IPS-11a (cell line): ENCODE measurements around the gene SAMD4A.
"Not testable (repeated sequence)": the region's sequence is repeated elsewhere in the genome, so short reads cannot be mapped to it uniquely, and the experiment has no call there.

Source experiments
- H3K4me3 ChIP-seq: one replicate; pipeline ENCODE4 v1.5.1; 2013; ENCODE audit warnings: low read depth, low read length, control low read depth

The SAMD4A gene

DNA sequence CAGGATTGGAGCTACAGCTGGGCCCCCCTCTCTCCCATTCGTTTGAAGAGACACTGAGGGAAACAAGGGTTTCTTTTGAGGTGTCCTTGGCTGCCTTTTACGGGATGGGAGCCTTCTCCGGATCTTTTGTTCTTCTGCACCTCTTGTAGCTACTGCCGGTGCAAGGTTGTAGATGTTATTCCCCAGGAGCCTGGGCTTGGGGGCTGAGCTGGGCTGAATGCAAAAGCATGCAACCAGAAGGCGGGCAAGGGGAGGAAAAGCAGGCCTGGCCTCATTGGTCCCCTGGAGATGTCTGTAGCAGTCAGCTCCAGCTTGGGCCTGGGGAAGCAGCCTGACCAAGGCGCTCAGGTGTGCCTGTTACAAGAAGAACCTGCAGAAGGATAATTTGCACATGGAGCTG lies 225.4 kb downstream of the SAMD4A start:
- H3K4me3 ChIP-seq = no peak overlapping the region

DNA sequence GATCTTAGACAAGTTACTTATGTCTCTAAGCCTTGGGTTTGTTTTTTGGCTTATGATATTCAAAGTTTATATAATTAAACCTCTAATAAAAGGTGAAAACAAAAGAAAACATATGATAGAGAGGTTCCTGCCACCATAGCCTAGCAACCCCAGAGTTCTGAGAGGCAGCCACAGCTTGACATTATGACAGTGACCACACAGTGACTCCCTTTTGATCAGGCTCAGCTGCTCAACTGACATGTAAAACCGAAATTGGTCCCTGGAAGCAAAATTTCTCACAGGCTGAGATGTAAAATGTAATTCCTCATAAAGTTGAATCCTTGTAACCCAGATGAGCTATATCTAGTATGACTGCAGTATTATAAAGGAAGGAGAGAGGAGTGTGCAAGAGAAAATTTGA lies 227.2 kb downstream of the SAMD4A start:
- no peak overlapping the region for H3K4me3 ChIP-seq

DNA sequence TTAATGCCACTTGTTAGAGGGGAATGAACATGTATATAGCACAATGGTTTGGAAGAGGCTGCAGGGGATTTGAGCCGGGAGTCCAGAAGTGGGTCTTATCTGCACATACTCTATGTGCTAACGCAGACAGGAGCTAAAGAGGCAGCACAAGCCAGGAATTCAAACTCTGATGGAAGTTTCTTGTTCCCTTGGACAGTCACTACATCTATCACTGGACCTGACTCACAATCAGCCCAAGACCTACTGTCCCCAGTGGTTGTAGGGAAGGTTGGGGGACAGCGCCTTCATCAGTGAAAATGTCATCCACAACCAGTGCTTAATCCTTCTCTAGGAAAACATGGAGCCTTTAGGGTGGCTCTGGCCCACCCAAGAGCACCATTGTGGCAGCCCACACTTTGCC lies 227.9 kb downstream of the SAMD4A start:
- no peak overlapping the region for H3K4me3 ChIP-seq

DNA sequence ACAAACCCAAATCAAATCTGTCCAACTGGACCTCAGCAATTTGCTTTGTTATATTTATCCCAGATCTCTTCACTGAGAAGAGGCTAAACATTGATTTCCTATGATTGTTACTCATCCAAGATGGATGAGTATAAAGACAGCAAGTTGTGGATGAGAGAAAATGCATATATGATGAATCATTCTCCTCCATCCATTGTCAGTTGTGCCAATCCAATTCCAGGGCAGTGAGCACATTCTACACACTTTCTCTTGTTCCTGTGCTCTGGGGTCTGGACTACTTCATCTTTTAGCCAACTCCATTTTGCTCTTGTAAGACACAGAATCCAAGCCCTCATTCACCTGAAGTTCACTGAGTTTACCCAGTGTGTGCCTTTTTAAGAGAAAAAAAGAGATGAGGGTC lies 230.0 kb downstream of the SAMD4A start:
- H3K4me3 ChIP-seq = no peak overlapping the region

DNA sequence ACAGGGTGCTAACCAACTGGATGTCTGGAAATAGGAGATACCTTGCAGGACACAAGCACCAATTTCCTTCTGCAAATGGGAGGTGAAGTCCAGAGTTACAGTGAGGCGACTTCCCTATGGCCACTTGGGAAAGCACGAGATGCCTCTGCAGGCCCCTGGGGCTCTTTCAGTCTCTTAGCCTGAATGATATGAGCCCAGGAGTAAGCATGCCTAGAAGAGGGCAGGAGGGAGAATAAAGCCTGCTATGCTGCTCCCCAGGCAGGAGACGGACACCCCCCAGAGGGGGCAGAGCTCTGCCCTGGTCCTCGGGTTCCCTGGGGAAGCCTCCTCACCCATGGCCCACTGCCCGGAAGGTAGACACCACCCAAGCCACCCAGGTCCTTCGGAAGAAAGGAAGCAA lies 230.6 kb downstream of the SAMD4A start:
- no peak overlapping the region for H3K4me3 ChIP-seq

DNA sequence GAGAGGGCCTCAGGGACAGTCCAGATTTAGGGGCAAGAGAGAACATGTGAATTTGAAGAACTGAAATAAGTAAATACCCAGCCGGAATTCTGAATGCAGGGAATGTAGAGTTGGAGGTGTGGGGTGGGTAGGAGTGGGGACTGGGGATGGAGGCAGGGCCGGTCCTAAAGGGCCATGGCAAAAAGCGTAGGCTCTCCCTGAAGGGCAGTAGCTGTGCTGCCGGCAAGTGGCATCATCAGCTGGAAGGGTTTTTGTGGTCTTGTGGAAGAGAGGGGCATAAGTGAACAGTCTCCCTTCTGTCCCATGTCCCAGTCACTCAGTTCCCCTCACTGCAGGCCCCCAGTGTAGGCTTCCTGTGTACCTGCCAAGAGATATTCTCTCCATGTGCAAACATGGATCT lies 231.1 kb downstream of the SAMD4A start:
- H3K4me3 ChIP-seq = no peak overlapping the region

DNA sequence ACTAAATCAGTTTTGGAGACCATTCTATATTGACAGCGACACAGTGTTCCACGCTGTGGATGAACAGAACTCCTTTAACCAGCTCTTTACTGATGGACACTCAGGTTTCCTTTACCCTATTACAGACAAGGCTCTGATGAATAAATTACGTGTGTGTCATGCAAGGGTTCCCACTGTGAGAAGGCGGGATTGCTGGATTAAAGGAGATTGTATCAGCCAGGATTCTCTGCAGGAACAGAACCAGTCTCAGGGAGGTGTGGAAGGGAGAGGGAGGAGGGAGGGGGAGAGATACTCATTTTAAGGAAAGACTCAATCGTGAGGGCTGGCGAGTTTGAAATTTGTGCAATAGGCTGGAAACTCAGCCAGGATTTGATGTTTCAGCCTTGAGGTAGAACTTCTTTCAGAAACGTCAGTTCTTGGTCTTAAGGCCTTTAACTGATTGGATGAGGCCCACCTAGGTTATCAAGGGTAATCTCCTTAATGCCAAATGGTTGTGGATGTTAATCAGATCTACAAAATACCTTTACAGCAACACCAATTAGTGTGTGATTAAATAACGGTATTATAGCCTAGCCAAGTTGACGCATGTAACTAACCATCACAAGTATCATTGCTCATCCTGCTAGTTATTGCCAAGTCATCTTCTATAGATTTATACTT lies 231.7 kb downstream of the SAMD4A start:
- H3K4me3 ChIP-seq = no peak overlapping the region

DNA sequence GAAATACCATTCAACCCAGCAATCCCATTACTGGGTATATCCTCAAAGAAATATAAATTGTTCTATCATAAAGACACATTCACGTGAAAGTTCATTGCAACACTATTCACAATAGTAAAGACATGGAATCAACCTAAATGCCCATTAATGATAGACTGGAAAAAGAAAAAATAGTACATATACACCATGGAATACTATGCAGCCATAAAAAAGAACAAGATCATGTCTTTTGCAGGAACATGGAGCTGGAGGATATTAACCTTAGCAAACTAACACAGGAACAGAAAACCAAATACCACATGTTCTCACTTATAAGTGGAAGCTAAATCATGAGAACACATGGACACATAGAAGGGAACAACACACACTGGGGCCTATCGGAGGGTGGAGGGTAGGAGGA lies 234.6 kb downstream of the SAMD4A start:
- H3K4me3 ChIP-seq = not testable (repeated sequence)

DNA sequence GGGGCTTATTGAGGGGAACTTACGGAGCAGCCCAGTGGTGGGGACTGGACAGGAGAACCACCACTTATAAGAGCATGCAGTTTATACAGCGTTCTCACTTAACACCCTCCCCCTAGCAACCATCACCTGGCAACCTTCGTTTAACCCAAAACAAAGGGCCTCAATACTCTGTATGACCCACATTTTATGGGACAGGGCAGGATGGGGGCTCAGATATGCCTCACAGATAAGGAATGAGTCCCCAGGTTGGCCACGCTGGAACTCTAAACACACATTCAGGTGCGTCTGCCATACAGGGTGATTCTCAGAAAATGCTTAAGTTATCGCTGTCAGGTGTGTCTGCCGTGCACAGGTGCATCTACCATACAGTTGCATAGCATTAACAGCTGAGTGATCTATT lies 236.5 kb downstream of the SAMD4A start:
- no peak overlapping the region for H3K4me3 ChIP-seq

DNA sequence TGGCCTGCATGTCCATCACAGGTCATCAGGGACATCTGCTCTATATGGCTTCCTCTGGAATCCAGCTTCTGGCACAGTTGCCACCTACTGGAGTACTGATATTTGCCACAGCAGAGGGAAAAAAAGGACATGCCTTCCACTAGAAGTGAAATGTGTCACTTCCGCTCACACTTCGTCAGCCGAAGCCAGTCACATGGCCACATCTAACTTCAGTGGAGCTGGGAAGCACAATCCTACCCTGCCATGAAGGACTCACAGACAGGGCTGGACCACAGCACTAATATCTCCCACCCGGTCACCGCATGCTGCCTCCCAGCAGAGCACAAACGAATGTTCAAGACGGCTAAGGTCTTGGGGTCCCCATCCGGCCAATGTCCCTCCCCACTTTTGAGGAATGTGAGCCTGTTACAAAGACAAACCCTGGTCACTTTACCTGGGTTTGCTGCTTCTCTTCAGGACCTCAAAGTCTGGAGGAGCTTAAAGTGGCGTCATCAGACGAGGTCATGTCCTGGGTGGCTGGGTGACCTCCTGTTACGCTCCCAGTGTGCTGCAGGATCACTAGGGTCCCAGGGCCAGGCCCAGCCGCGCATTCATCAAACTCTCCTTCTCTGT lies 237.1 kb downstream of the SAMD4A start:
- H3K4me3 ChIP-seq = no peak overlapping the region

DNA sequence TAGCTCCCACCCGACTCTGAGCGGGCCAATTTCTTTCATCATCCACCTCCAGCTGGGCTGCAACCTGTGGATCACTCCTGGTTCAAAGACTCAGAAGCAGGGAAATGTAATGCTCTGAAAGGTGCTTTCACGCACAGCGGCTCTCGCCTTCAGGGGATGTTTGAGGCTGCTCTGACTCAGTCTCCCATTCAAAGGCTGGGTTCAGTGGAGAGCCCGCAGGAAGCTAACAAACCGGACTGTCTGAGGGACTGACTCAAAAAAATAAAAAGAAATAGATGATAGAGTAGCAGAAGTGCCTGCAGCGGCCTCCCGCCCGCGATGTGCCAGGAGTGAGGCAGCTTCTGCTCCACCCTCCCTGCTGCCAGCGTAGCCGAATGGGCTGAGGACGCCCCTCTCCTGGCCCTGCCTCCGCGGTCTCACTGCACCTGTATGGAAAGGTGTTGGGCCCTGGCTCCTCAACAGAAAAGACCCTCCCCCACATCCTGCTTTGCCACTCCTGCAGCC lies 237.7 kb downstream of the SAMD4A start:
- H3K4me3 ChIP-seq = no peak overlapping the region

DNA sequence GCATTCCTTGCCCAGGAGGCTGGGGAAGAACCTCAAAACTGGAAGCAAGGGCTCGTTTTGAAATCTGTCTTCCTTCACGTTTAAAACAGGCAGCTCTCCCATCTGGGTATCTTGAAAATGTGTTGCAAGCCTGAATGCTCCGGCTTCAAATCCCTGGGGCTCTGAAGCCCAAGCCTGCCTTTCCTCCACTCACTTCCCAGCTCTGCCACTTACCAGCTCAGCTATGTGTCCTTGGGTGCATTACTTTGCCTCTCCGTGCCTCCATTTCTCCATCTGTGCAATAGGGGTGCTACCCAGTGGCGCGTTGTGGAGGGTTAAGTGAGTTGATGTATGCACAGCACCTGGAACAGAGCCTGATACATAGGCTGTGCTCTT lies 238.1 kb downstream of the SAMD4A start:
- no peak overlapping the region for H3K4me3 ChIP-seq

DNA sequence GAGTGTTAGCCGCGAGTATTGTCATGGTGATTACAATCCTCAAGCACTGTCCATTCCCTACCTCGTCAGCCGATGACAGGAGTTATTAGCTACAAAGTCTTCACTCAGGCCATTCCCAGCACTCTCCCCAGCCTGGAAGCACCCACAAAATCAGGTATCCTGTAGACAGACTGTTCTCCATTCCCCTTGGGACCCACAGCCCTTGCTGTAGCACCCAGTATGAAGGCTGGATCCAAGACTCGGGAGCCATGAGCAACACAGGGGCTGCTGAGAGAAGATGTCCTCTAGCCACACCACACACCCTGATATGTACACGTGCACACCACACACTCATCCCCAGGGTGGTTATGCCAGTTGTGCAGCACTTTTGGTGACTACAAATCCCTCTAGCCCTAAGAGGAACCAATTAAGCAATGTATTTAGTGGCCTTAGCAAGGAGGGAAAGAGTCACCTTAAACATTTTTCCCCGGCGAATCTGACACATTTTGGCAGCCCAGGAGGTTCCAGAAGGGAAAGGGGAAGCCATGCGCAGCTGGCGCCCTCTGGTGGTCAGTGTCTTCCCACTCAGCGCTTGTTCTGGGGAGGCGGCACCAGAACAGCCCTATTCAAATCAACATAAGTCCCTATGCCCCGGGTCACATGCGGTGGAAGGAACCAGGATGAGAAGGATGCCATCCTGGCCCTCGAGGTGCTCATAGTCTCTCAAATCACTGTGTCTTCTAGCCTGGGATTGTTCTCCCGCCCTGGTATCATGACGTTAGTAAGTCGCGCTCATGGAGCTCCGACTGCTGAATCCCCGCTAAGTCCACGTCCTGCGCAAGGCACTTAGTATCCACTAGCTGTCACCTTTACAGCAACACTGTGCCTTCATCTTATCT lies 238.8 kb downstream of the SAMD4A start:
- no peak overlapping the region for H3K4me3 ChIP-seq

DNA sequence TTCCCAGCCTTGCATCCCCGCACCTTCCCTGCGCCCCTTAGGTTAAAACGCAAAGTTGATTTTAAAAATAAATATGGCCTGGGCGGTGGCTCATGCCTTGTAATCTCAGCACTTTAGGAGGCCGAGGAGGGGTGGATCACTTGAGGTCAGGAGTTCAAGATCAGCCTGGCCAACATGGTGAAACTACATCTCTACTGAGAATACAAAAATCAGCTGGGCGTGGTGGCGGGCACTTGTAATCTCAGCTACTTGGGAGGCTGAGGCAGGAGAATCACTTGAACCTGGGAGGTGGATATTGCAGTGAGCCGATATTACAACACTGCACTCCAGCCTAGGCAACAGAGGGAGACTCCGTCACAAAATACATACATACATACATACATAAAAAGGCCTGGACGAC lies 239.7 kb downstream of the SAMD4A start:
- H3K4me3 ChIP-seq = no peak overlapping the region

DNA sequence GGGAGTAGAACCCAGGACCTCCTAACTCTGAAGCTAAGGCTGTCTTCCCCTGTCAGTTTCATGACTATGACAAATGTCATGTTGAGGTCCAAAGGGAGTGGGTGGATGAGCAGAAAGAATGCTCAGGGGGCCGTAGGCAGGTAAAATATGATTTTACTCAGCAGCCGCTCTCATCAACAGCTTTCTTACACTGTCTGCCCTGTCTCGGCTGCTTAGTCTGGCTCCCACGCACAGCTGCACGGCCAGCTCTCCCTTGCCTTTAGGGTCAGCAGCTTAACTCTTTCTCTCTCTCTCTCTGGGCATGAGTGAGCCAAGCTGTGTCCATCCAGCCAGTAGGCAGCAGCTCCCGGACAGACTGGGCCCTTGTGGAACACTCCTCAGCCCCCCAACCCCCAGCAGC lies 240.5 kb downstream of the SAMD4A start:
- H3K4me3 ChIP-seq = no peak overlapping the region

DNA sequence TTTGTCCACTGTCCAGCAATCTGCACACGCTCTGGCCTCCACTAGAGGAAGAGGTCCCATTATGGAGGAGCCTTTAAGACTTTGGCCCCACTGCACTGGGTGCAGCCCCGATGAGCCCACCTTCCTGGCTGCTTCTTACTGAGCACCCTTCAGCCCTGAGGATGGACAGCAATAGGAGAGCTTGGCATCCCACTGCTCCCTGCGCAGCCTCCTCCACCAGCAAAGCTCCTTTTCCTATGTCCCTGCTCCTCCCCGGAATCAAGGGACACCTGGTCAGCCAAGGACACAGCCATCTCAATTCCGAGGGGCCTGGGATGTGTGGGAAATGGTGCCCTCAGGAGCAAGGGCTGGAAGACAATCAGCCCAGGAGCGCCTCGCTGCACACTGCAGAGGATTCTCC lies 241.0 kb downstream of the SAMD4A start:
- no peak overlapping the region for H3K4me3 ChIP-seq

DNA sequence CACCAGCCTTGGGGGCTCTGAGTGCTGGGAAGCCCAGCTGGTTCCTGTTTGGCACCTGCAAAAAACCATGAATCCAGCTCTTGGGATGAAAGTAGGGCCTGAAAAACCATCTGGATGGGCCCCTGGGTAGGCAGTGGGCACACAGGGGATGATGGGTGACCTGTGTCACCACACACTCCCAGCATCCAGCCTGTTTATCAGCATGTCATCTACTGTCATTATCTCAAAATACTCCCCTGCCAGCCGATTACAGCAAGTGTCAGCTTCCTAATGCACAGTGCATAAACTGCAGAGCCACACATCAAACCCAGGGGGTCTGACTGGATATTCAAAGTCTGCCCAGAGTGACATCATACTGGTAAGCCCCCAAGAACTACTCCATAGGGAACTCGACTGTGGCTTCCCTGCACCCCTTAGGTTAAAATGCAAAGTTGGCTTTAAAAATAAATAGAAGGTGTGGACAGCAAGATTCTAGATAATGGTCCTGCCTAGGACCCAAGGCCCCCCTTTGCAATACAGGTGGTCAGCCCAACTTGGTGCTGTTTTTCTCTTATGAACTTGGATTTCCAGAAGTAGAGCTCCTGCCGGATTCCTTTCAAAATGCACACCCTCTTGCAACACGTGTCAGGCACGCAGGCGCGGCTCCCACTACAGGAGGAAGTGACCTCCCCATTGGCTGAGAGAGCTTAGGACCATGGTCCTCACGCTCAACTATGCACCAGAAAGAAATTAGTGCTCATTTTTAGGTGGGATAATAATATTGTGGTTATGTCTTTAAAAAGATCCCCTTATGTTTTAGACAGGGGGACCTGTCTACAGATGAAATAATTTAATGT lies 241.6 kb downstream of the SAMD4A start:
- no peak overlapping the region for H3K4me3 ChIP-seq

DNA sequence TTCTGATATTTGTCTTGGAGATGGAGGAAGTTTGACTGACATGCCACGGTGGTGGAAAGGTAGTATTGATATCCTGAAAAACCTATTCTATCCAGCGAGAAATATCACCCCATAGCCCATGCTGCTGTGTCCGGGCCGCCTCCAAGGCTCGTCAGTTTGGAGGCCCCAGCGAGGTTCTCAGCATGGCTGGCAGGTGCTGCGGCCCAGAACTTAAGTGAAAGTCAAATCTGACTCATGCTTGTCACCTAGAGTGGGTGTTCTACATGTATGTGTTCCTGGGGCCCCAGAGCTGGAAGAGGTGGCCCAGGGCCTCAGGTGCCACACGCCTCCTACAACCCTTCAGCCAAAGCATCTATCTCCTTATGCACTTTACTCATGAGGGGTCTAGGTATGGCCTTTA lies 242.8 kb downstream of the SAMD4A start:
- no peak overlapping the region for H3K4me3 ChIP-seq

DNA sequence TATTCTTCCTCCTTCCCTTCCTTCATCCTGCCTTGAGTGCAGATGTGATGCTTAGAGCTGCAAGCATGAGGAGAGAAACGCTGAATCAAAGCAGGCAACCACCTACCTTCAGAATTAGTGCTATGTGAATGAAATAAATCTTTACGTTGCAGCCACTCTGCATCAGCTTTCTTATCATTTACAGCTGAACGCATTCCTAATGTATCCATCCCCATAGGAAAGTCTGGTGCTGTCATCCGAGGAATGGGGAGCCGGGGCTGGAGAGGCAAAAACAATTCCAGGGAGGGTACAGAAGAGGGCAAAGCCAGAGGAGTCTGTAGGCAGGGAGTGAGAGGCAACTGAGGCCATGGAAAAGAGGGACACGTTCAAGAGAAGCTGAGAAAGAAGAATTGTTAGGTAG lies 245.7 kb downstream of the SAMD4A start:
- no peak overlapping the region for H3K4me3 ChIP-seq

DNA sequence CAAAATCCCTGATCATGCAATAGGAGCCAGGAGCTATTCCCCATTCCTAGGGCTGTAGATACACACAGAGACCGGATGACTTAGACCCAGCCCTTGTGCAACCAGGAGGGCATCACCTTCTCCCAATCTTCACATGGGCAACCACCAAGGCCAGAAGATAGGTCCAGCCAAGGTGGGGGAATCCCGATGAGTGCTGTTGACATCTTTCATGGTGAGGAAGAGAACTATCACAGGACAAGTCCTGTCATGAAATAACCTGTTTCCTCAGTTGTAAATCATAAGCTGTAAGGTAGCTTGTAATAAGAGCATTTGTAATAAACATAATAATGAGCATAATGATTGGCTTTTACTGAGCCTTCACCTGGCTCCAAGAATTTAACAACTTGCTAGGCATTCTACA lies 246.2 kb downstream of the SAMD4A start:
- H3K4me3 ChIP-seq = no peak overlapping the region

DNA sequence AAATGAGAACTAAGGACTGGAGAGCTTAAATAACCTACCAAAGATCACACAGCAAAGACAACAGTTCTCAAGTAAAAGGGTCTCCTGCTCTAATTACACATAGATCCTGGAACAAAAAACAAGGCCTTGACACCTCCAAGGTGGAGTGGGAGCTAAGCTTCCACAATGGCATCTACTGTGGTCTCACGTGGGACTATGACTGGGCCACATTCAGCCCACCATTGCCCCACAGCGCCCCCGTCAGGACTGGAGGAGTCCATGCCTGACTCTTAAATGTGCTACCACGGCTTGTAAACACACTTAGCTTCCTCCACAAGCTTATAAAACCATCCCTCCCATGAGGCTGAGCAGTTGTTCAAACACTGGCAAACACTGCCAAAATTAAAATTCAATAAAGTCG lies 247.1 kb downstream of the SAMD4A start:
- H3K4me3 ChIP-seq = no peak overlapping the region
